ENCODE results near the gene NTPCR.

The NTPCR gene

GRCh38 chr1:232965124-232965911 is 14.9 kb downstream of the NTPCR start:
- no peak overlapping the region for H2AFZ ChIP-seq (ENCODE audit: low read depth, low read length)
- no peaks in the 10 kb centered on the region for H3K9me3 ChIP-seq (ENCODE audit: insufficient read depth, low read length, severe bottlenecking)
- no peak overlapping the region for H3K4me3 ChIP-seq (ENCODE audit: low read depth in 1 of 2, low read length in 2 of 2)
- 0 out of 2 replicates have a peak, but pooled peaks cover 9% of the 10 kb centered on the region for H3K4me1 ChIP-seq (ENCODE audit: insufficient read depth, low read length)
- H3K36me3 ChIP-seq (ENCODE audit: insufficient read depth, low read length) = peaks cover 49% of the 10 kb centered on the region
- H3K9ac ChIP-seq (ENCODE audit: low read depth, low read length) = no peak overlapping the region
- no peaks in the 10 kb centered on the region for H4K20me1 ChIP-seq (ENCODE audit: insufficient read depth, low read length)
- H3K4me2 ChIP-seq (ENCODE audit: insufficient read depth, low read length) = no peak overlapping the region
- H3K79me2 ChIP-seq (ENCODE audit: insufficient read depth, low read length) = peaks cover 10% of the 10 kb centered on the region
- TF ChIP-seq CTCF (IDR thresholded peaks at IDR 0.05; ENCODE audit: borderline replicate concordance, extremely low read depth, low read length, poor library complexity, severe bottlenecking) (no peak), EZH2 (IDR thresholded peaks at IDR 0.05; ENCODE audit: borderline replicate concordance, low read depth, low read length, severe bottlenecking) (no peak)
- ATAC-seq (ENCODE audit: insufficient read depth, low read depth) (peak; percentile 54; the same call in 1 of the 3 replicates), DNase-seq (no peak)
- H3K27me3 ChIP-seq (ENCODE audit: insufficient read depth, low read length, poor library complexity) = no peaks in the 10 kb centered on the region
- H3K27ac ChIP-seq (ENCODE audit: low read length) = no peak overlapping the region

- H3K4me2 ChIP-seq (ENCODE audit: insufficient read depth, low read length) = no peak overlapping the region
- TF ChIP-seq EZH2 (IDR thresholded peaks at IDR 0.05; ENCODE audit: borderline replicate concordance, low read depth, low read length, severe bottlenecking) (no peak), CTCF (IDR thresholded peaks at IDR 0.05; ENCODE audit: borderline replicate concordance, extremely low read depth, low read length, poor library complexity, severe bottlenecking) (no peak)
- peaks cover 1% of the 10 kb centered on the region for H3K9me3 ChIP-seq (ENCODE audit: insufficient read depth, low read length, severe bottlenecking)
- no peak for ATAC-seq (ENCODE audit: insufficient read depth, low read depth)
- H3K4me1 ChIP-seq (ENCODE audit: insufficient read depth, low read length) = 0 out of 2 replicates have a peak, but pooled peaks cover 9% of the 10 kb centered on the region
- no peak overlapping the region for H3K4me3 ChIP-seq (ENCODE audit: low read depth in 1 of 2, low read length in 2 of 2)
- no peak for DNase-seq
- no peaks in the 10 kb centered on the region for H4K20me1 ChIP-seq (ENCODE audit: insufficient read depth, low read length)
- no peak overlapping the region for H2AFZ ChIP-seq (ENCODE audit: low read depth, low read length)
- H3K27me3 ChIP-seq (ENCODE audit: insufficient read depth, low read length, poor library complexity) = no peaks in the 10 kb centered on the region
- H3K79me2 ChIP-seq (ENCODE audit: insufficient read depth, low read length) = peaks cover 10% of the 10 kb centered on the region
- no peak overlapping the region for H3K9ac ChIP-seq (ENCODE audit: low read depth, low read length)
- H3K36me3 ChIP-seq (ENCODE audit: insufficient read depth, low read length) = peaks cover 50% of the 10 kb centered on the region
- no peak overlapping the region for H3K27ac ChIP-seq (ENCODE audit: low read length)
Observed at GRCh38 chr1:232965912-232966217, 15.5 kb downstream of the NTPCR start.

- Histone ChIP-seq H3K9ac (ENCODE audit: low read depth, low read length) (no peak overlapping the region), H2AFZ (ENCODE audit: low read depth, low read length) (no peak overlapping the region), H3K4me3 (ENCODE audit: low read depth in 1 of 2, low read length in 2 of 2) (no peak overlapping the region), H3K36me3 (ENCODE audit: insufficient read depth, low read length) (peaks cover 58% of the 10 kb centered on the region), H3K79me2 (ENCODE audit: insufficient read depth, low read length) (peaks cover 10% of the 10 kb centered on the region), H3K27ac (ENCODE audit: low read length) (no peak overlapping the region), H4K20me1 (ENCODE audit: insufficient read depth, low read length) (no peaks in the 10 kb centered on the region), H3K4me2 (ENCODE audit: insufficient read depth, low read length) (no peak overlapping the region), H3K4me1 (ENCODE audit: insufficient read depth, low read length) (0 out of 2 replicates have a peak, but pooled peaks cover 9% of the 10 kb centered on the region), H3K9me3 (ENCODE audit: insufficient read depth, low read length, severe bottlenecking) (peaks cover 2% of the 10 kb centered on the region), H3K27me3 (ENCODE audit: insufficient read depth, low read length, poor library complexity) (no peaks in the 10 kb centered on the region)
- DNase-seq (no peak), ATAC-seq (ENCODE audit: insufficient read depth, low read depth) (no peak)
- no peak for TF ChIP-seq EZH2 (IDR thresholded peaks at IDR 0.05; ENCODE audit: borderline replicate concordance, low read depth, low read length, severe bottlenecking)
- no peak for TF ChIP-seq CTCF (IDR thresholded peaks at IDR 0.05; ENCODE audit: borderline replicate concordance, extremely low read depth, low read length, poor library complexity, severe bottlenecking)
Observed at GRCh38 chr1:232966663-232967062, 16.3 kb downstream of the NTPCR start.

All from DND-41 (cell line).